ENCODE measurements around the gene KTI12.
A peak's percentile ranks its signal among the peaks of the same experiment; 100 is the strongest.
"Not testable (repeated sequence)": the region's sequence is repeated elsewhere in the genome, so short reads cannot be mapped to it uniquely, and the experiment has no call there.

KTI12 gene

DNA sequence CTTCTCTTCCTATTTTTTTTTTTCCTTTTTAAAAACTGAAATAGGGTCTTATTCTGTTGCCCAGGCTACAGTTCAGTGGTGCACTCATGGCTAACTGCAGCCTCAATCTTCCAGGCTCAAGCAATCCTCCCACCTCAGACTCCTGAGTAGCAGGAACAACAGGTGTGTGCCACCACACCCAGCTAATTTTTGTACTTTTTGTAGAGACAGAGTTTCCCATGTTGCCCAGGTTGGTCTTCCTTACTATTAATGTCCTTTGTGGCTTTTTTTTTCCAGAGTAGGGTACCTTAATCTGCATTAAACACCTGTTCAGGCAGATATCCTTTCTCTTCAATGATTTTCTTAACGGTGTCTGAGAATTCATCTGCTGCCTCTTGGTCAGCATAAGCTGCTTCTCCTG is 4.3 kb upstream of the KTI12 start:
- DNase-seq (ENCODE audit: low read depth), result no peak

DNA sequence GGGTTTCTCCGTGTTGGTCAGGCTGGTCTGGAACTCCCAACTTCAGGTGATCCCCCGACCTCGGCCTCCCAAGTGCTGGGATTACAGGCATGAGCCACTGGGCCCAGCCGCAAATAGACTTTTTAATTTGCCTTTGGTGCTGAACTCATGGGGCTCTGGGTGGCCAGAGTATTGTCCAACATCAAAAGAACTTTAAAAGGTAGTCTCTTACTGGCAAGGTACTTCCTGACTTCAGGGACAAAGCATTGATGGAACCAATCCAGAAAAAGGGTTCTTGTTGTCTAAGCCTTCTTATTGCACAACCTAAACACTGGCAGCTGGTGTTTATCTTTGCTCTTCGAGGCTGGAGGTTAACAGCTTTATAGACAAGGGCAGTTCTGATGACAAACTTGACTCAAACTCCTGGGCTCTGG is 3.8 kb upstream of the KTI12 start:
- no peak for DNase-seq (ENCODE audit: low read depth)

DNA sequence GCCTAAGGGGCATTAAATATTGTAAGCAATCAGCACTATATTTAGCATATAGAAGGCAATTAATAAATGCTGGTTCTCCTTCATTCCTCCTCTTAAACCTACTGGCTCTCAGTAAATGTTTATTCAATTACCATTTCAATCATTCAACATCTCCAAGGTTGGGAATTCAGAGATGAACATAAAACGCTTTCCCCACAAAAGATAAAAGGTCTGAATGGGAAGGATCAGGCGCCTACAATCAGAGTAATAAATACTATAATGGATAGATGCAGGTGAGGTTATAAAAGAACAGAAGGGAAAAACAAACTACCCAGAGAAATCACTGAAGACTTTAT is 407 bp upstream of the KTI12 start:
- no peak for DNase-seq (ENCODE audit: low read depth)

GRCh38 chr1:52032785-52033131 is 852 bp downstream of the KTI12 start:
- no peak for DNase-seq (ENCODE audit: low read depth)

- DNase-seq (ENCODE audit: low read depth), result no peak
These were observed 1.4 kb downstream of the KTI12 start for GRCh38 chr1:52032124-52032784.

- not testable (repeated sequence) for DNase-seq (ENCODE audit: low read depth)
These were observed 4.8 kb downstream of the KTI12 start for GRCh38 chr1:52028839-52029238.

- DNase-seq (ENCODE audit: low read depth), result no peak
These were observed 5.3 kb downstream of the KTI12 start for GRCh38 chr1:52028328-52028727.

GRCh38 chr1:52026278-52026677 is 7.3 kb downstream of the KTI12 start:
- DNase-seq (ENCODE audit: low read depth), result no peak

DNA sequence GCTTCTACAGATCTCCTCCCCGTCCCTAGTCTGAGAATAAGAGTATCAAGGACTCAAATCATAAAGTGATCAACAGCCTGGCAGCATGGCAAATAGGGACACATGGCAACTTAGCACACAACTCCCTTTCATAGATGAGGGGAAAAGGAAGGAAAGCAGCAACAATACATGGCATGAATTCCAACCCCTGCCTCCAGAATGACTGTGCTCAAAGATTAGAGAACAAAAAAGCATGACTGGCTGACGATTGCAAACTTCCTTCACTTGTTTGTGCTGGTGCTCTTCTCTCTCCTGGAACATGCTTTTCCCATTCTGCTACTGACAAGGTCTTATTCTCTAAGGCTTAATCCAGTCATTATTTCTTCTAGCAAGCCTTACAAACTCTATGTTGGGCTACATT is 11.5 kb downstream of the KTI12 start:
- DNase-seq (ENCODE audit: low read depth), result no peak

- no peak for DNase-seq (ENCODE audit: low read depth)
These were observed 25.4 kb downstream of the KTI12 start for GRCh38 chr1:52008071-52008809.

DNA sequence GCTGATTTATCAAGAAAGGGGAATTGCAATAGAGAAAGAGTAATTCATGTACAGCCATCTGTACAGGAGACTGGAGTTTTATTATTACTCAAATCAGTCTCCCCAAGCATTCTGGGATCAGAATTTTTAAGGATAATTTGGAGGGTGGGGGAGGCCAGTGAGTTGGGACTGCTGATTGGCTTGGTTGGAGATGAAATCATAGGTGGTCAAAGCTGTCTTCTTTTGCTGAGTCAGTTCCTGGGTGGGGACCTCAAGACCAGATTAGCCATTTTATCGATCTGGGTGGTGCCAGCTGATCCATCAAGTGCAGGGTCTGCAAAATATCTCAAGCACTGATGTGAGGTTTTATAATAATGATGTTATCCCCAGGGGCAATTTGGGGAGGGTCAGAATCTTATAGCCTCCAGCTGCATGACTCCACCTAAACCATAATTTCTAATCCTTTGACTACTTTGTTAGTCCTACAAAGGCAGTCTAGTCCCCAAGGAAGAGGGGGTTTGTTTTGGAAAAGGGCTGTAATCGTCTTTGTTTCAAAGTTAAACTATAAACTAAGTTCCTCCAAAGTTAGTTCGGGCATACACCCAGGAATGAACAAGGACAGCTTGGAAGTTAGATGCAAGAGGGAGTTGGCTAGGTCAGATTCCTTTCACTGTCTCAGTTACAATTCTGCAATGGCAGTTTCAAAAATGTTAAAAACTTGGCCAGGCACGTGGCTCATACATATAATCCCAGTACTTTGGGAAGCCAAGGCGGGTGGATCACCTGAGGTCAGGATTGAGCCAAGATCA is 26.2 kb downstream of the KTI12 start:
- no peak for DNase-seq (ENCODE audit: low read depth)

GRCh38 chr1:52006081-52006553 is 27.5 kb downstream of the KTI12 start:
- DNase-seq (ENCODE audit: low read depth), result not testable (repeated sequence)

DNA sequence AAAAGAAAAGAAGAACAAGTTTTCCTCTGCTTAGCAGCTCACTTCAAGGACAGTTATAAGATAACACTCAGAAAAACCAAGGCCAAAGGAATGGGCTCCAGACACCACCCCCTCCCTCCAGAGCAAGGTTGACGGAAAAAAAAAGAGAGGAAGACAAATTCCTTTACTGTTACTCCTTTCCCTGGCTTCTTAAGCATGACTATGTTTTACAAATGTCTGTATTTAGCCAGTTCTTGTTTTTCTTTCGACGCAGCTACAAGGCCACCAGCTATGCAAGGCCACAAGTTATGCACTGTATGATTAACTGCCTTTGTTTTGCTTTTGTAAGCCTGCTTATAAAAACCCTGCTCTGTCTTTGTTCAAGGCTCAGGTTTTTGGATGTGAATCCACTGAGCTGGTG is 28.1 kb downstream of the KTI12 start:
- peak; percentile 42 for DNase-seq (ENCODE audit: low read depth)

DNA sequence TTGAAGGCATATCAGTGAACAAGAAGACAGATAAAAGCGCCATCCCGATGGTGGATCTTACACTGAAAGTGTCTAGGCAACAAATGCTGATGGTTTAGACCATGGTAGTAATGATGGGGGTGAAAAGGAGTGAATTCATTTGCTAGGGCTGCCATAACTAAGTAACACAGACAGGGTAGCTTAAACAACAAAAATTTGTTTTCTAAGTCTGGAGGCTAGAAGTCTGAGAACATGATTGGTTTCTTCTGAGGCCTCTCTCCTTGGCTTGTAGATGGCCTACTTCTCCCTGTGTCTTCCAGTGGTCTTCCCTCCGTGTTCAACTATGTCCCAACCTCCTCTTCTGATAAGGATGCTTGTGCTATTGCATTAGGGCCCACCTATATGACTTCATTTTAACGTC is 29.7 kb downstream of the KTI12 start:
- DNase-seq (ENCODE audit: low read depth), result no peak

GRCh38 chr1:52002038-52002917 is 31.3 kb downstream of the KTI12 start:
- DNase-seq (ENCODE audit: low read depth), result peak; percentile 84

GRCh38 chr1:51998701-51999100 is 34.9 kb downstream of the KTI12 start:
- DNase-seq (ENCODE audit: low read depth), result no peak

DNA sequence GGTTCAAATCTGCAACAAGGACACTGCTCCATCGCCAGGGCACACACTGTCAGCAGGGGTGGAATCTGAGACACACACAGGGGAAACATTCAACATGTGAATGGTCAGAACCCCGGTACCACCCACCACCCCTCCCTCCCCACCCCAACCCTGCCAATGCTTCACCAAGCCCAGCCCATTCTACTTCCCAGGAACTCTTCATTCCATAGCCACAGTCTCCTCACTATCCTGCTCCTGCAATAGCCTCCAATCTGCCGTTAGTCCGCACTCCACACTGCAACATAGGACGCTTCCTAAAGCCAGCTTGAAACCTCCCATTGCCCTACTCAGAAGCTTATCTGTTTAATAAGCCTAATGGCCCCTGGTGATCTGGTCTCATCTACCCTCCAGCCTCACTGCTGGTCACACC is 35.6 kb downstream of the KTI12 start:
- DNase-seq (ENCODE audit: low read depth), result no peak

GRCh38 chr1:51990478-51990965 is 43.1 kb downstream of the KTI12 start, which contains the start of gene RAB3B:
RAB3B (minus strand) TSS chr1:51990700; CDS start chr1:51977117, 13,583 bp downstream.
- peak; percentile 36 for DNase-seq (ENCODE audit: low read depth)

DNA sequence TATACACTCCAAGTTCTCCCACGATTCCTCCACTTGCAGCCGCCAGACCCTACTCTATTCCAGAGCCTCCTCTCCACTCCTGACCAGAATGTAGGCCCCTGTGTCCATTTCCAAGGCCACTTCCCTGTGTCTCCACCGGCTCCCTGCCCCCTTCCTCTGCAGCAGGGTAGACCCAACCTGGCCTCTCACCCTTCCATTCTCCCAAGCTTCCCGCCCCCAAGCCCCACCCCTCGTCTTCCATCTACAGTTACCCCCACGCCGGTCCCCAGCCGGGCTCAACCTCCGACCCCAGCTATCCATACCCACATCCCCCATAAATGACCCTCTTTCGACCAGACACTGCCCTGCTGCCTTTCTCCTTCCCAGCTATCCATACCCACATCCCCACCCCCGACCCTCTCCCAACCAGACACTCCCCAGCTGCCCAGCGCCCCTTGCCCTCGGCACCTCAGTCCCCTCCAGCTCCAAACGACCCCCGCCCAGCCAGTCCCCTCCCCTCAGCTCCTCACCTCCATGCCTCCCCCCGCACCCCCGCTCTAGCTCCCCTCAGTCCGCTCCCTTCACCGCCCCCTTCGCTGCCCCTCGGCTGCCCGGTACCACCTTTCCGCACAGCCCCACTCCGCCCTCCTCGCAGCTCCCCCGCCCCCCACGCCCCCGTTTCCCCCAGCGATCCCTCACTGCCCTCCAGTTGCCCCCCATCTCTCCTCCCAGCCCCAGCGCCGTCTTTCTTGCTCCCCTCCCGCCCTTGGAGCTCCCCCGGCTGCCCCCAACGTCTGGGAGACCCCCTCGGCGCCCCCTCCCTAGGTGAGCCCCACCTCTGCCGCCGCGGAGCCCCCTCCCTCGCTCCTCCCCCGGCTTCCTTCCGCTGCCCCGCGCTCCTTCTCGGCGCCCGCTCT is 43.8 kb downstream of the KTI12 start:
- no peak for DNase-seq (ENCODE audit: low read depth)

GRCh38 chr1:51988254-51988653 is 45.4 kb downstream of the KTI12 start:
- DNase-seq (ENCODE audit: low read depth), result no peak

DNA sequence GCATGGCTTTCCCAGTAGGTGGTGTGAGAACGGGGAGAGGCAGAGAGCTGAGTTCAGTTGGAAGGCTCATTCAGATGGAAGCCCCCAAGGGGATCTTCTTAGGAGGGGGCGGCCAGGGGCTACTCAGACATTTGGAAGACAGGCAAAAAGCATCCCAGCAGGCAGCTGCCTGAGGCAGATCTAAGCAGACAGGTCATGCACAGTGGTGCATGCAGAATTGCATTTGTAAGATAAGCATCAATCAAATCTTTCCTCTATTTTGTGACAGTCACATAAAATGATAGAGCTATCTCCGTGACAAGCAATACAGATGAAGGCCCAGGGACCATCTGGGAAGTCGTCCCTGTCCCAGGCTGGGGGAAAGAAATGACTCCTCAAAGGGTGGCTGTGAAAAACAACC is 46.9 kb downstream of the KTI12 start:
- DNase-seq (ENCODE audit: low read depth), result no peak
